ENCODE measurements around the gene CDH4. TPM values are rescaled to one million over a fixed set of nuclear protein-coding genes. Genes with fewer than 3 reads are reported as not detected.

The CDH4 gene
- polyA plus RNA-seq, 1 donor (not counting 4 experiments of a cell fraction or from before 2014, with no cell fraction given), result 2.2 TPM

- Histone ChIP-seq H3K4me3 (ENCODE audit: control insufficient read depth in 2 of 3, extremely low read depth in 1 of 3, insufficient read depth in 2 of 3, low read depth in 1 of 3, low read length in 3 of 3) (no peak overlapping the region), H2AFZ (ENCODE audit: control insufficient read depth, low read length) (no peak overlapping the region), H3K9me3 (ENCODE audit: control insufficient read depth, low read depth, low read length) (no peaks in the 10 kb centered on the region), H3K4me2 (ENCODE audit: control insufficient read depth, extremely low read depth, insufficient read depth, low read depth, low read length) (no peak overlapping the region), H3K79me2 (ENCODE audit: control insufficient read depth, insufficient read depth, low read length) (no peaks in the 10 kb centered on the region), H3K27me3 (ENCODE audit: control insufficient read depth, extremely low read depth, insufficient read depth, low read length) (no peaks in the 10 kb centered on the region), H3K4me1 (ENCODE audit: control insufficient read depth, extremely low read depth, insufficient read depth, low read length) (no peaks in the 10 kb centered on the region), H3K36me3 (ENCODE audit: control insufficient read depth in 2 of 2, extremely low read depth in 1 of 2, insufficient read depth in 2 of 2, low read length in 2 of 2) (no peaks in the 10 kb centered on the region), H4K20me1 (ENCODE audit: control insufficient read depth, extremely low read depth, insufficient read depth, low read length) (no peaks in the 10 kb centered on the region), H3K9me1 (ENCODE audit: control insufficient read depth, extremely low read depth, insufficient read depth, low read length) (no peaks in the 10 kb centered on the region), H3K27ac (ENCODE audit: control insufficient read depth, insufficient read depth, low read length) (no peak overlapping the region), H3K9ac (ENCODE audit: control insufficient read depth, extremely low read depth, insufficient read depth, low read length) (no peak overlapping the region)
- FAIRE-seq, result no peak
- DNase-seq (ENCODE audit: low read depth, low spot score), result no peak
- no peak for TF ChIP-seq CTCF (optimal IDR thresholded peaks at IDR 0.05 in 1 of 3, IDR thresholded peaks at IDR 0.05 in 1 of 3, conservative IDR thresholded peaks at IDR 0.05 in 1 of 3; ENCODE audit: extremely low read depth in 1 of 3, insufficient read depth in 2 of 3, low read length in 3 of 3)
- no peak for TF ChIP-seq EZH2 (IDR thresholded peaks at IDR 0.05; ENCODE audit: low read length)
- dilution Hi-C loops (cut with MboI; ENCODE audit: extremely low pct_ligation_motif_present, low sequenced_read_pairs), result no loop called here
These were observed 674.2 kb downstream of the CDH4 start for GRCh38 chr20:61926253-61926613.

DNA sequence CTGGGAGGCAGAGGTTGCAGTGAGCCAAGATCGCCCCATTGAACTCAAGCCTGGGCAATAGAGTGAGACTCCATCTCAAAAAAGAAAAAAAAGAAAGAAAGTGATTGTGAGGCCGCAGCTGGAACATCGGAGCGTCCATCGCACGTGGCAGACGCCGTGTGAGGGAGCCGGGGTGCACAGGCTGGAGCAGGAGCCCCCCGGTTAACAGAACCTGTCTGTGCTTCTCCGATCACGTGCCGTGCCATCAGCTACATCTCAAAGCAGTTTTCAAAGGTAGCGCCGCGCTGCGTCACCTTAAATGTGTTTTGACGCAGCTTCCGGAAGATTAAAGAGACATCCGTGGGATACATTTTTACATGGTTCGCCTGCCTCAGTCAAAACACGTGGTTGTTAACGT lies 674.7 kb downstream of the CDH4 start:
- FAIRE-seq (no peak), DNase-seq (ENCODE audit: low read depth, low spot score) (no peak)
- no peaks in the 10 kb centered on the region for H3K4me1 ChIP-seq (ENCODE audit: control insufficient read depth, extremely low read depth, insufficient read depth, low read length)
- H4K20me1 ChIP-seq (ENCODE audit: control insufficient read depth, extremely low read depth, insufficient read depth, low read length), result no peaks in the 10 kb centered on the region
- no peak overlapping the region for H2AFZ ChIP-seq (ENCODE audit: control insufficient read depth, low read length)
- TF ChIP-seq CTCF (optimal IDR thresholded peaks at IDR 0.05 in 1 of 3, IDR thresholded peaks at IDR 0.05 in 1 of 3, conservative IDR thresholded peaks at IDR 0.05 in 1 of 3; ENCODE audit: extremely low read depth in 1 of 3, insufficient read depth in 2 of 3, low read length in 3 of 3) (no peak), EZH2 (IDR thresholded peaks at IDR 0.05; ENCODE audit: low read length) (no peak)
- no peak overlapping the region for H3K27ac ChIP-seq (ENCODE audit: control insufficient read depth, insufficient read depth, low read length)
- no peak overlapping the region for H3K4me3 ChIP-seq (ENCODE audit: control insufficient read depth in 2 of 3, extremely low read depth in 1 of 3, insufficient read depth in 2 of 3, low read depth in 1 of 3, low read length in 3 of 3)
- H3K36me3 ChIP-seq (ENCODE audit: control insufficient read depth in 2 of 2, extremely low read depth in 1 of 2, insufficient read depth in 2 of 2, low read length in 2 of 2), result no peaks in the 10 kb centered on the region
- H3K79me2 ChIP-seq (ENCODE audit: control insufficient read depth, insufficient read depth, low read length), result no peaks in the 10 kb centered on the region
- no peaks in the 10 kb centered on the region for H3K9me3 ChIP-seq (ENCODE audit: control insufficient read depth, low read depth, low read length)
- no peak overlapping the region for H3K9ac ChIP-seq (ENCODE audit: control insufficient read depth, extremely low read depth, insufficient read depth, low read length)
- no peaks in the 10 kb centered on the region for H3K9me1 ChIP-seq (ENCODE audit: control insufficient read depth, extremely low read depth, insufficient read depth, low read length)
- dilution Hi-C loops (cut with MboI; ENCODE audit: extremely low pct_ligation_motif_present, low sequenced_read_pairs), result no loop called here
- no peak overlapping the region for H3K4me2 ChIP-seq (ENCODE audit: control insufficient read depth, extremely low read depth, insufficient read depth, low read depth, low read length)
- H3K27me3 ChIP-seq (ENCODE audit: control insufficient read depth, extremely low read depth, insufficient read depth, low read length), result no peaks in the 10 kb centered on the region

Measured in keratinocyte (primary cell).